ENCODE results near the gene METAP1D. TPM values are rescaled to one million over a fixed set of nuclear protein-coding genes. Genes with fewer than 3 reads are reported as not detected.

METAP1D gene
- total and polyA plus RNA-seq, 7 donors: 6.3 to 12.4 (median 10.0) TPM

DNA sequence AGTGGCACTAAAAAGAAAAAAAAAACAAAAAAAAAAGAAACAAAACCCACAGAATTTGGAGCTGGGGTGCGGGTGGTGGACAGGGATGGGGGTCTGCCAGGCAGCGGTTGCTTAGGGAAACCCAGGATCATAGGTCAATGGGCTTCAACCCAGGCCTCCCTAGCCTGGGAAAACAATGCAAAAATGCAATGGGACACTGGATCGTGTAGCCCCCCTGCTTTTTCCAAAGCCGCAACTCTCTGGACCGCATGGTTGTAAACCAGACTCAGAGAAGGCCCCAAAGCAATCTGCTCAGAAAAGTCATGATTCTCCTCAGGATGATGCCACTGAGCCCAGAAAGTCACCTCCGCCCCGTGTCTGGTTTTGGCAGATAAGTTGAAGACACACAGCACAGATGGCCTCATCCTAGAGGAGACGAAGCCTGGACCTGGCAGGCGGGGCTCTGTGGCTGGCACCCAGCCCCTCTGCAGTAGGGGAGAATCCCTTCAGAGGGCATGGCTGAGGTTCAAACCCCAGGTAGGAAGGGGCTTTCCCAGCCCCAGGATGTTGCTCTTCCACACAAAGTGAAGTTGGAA is 97.9 kb downstream of the METAP1D start:
- TF ChIP-seq, protein P1, sequence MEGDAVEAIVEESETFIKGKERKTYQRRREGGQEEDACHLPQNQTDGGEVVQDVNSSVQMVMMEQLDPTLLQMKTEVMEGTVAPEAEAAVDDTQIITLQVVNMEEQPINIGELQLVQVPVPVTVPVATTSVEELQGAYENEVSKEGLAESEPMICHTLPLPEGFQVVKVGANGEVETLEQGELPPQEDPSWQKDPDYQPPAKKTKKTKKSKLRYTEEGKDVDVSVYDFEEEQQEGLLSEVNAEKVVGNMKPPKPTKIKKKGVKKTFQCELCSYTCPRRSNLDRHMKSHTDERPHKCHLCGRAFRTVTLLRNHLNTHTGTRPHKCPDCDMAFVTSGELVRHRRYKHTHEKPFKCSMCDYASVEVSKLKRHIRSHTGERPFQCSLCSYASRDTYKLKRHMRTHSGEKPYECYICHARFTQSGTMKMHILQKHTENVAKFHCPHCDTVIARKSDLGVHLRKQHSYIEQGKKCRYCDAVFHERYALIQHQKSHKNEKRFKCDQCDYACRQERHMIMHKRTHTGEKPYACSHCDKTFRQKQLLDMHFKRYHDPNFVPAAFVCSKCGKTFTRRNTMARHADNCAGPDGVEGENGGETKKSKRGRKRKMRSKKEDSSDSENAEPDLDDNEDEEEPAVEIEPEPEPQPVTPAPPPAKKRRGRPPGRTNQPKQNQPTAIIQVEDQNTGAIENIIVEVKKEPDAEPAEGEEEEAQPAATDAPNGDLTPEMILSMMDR (IDR thresholded peaks at IDR 0.05): no peak
- Histone ChIP-seq H3K27ac (no peak overlapping the region), H3K4me3 (no peak overlapping the region), H3K36me3 (ENCODE audit: insufficient read depth in 1 of 2, low read depth in 1 of 2) (no peaks in the 10 kb centered on the region), H3K9me3 (no peaks in the 10 kb centered on the region), H3K4me1 (peaks cover 74% of the 10 kb centered on the region), H3K27me3 (ENCODE audit: insufficient read depth in 3 of 3, low read length in 2 of 3) (peaks cover 0 to 100% (median 78%) of the 10 kb centered on the region in 3 donors)
- 70 to 78% (median 71%) methylated on average over 9 of the region's 9 CpGs for WGBS, 3 donors
- intact Hi-C loops (cut with DNase I): loop anchor here in 1 of 2 donors (2.0 kb wide), 1 partner anchor 37 kb away; no protein-coding TSS in a partner anchor
- ATAC-seq: no peak
- DNase-seq: no peak

DNA sequence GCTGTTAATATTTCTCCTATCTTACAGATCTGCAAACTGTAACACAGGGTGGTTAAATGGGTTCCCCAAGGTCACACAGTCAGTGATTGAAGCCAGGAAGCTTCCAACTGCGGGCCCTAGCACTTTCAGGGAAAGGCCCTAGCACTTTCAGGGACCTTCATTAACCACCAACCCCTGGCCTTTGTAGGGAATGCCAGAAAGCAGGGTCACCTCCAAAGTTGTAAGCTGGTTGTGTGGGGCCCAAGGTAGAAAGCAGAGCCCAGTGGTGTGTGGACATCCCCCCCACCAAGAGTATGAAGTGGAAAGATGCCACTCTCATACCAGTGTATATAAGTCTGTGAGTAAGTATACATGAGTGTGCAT is 98.5 kb downstream of the METAP1D start:
- 87 to 94% (median 91%) methylated on average over 1 of the region's 1 CpG for WGBS, 3 donors

DNA sequence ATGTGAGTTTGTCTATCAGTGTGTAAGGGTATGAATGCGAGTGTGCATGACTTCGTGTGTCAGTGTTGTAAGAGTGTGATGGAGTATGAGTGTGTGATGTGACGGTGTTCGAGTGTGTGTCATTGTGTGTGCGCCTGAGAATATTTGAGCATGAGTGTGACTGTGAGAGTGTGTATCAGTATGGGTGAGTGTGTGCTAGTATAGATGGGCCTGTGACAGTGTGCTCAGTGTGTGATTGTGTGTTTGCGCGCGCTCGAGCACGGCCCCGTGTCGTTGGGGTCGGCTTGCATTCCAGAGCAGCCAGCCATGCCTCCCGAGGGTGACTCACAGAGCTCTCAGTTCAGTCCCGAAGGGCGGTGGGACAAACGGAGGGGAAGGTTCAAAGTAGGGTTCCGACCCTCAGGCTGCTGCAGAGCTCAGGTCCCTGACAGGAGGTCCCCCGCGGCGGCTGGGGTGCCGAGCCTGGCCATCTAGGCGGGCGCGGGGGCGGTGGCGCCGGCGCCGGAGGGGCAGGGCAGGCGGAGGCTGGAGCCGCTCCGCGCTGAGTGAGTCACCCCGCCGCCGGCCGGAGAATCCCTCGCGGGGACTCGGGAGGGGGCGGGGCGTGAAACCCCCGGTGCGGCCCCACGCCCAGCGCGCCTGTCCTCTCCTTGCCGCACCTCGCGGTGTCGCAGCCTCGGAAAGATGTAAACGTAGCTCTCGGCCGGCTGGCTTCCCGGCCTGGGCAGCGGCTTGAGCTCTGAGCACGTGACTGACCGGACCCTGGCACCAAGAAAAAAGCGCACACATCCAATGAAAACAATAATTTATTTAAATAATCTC is 99.1 kb downstream of the METAP1D start:
- Histone ChIP-seq H3K36me3 (ENCODE audit: insufficient read depth in 1 of 2, low read depth in 1 of 2) (no peaks in the 10 kb centered on the region), H3K9me3 (no peaks in the 10 kb centered on the region), H3K27me3 (ENCODE audit: insufficient read depth in 3 of 3, low read length in 2 of 3) (peaks cover 0 to 100% (median 81%) of the 10 kb centered on the region in 3 donors), H3K27ac (no peak overlapping the region), H3K4me3 (peak overlapping the region; percentile 53), H3K4me1 (peaks cover 79% of the 10 kb centered on the region)
- DNase-seq (peak; percentile 58 to 68), ATAC-seq (peak; percentile 40 to 54 (median 44))
- 9 to 11% (median 10%) methylated on average over 58 to 61 of the region's 61 CpGs for whole genome bisulfite sequencing, 3 donors
- intact Hi-C loops (cut with DNase I): no loop called here
- TF ChIP-seq, protein P1 (IDR thresholded peaks at IDR 0.05): no peak

More for the DNA sequence above, 98.5 kb downstream of the METAP1D start:
- DNase-seq (no peak), ATAC-seq (no peak)
- peaks cover 79% of the 10 kb centered on the region for H3K4me1 ChIP-seq
- no peak overlapping the region for H3K27ac ChIP-seq
- peak overlapping the region; percentile 53 for H3K4me3 ChIP-seq
- H3K9me3 ChIP-seq: no peaks in the 10 kb centered on the region
- no peaks in the 10 kb centered on the region for H3K36me3 ChIP-seq (ENCODE audit: insufficient read depth in 1 of 2, low read depth in 1 of 2)
- H3K27me3 ChIP-seq (ENCODE audit: insufficient read depth in 3 of 3, low read length in 2 of 3): peaks cover 0 to 100% (median 79%) of the 10 kb centered on the region in 3 donors
- intact Hi-C loops (cut with DNase I): no loop called here
- TF ChIP-seq, protein P1 (IDR thresholded peaks at IDR 0.05): no peak

DNA sequence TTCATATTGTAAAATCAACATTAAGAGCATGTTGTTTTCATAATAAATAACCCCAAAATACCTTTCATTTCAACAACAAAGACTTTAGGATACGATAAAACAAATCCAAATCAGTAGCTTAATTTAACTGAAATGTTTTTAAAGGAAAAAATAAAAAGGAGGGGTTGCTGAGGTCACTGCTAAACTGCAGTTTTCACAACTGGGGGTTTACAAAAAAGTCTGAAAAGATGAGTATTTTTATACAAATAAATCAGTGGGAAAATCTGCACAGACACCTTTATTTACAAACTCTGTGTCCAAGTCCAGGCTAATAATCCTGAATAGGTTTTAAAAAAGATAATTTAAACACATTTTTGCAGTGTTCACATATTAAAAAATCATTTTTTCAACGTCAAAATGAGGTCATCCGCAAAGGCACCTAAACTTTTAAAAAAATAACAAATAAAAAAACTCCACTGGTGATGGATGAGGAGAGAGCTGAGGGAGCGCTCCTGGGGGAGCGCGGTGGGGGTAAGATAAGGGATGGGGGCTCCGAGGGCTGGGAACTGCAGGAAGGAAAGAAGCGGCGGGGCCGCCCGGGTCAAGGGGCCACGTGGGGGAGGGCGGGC is 99.8 kb downstream of the METAP1D start:
- Histone ChIP-seq H3K36me3 (ENCODE audit: insufficient read depth in 1 of 2, low read depth in 1 of 2) (no peaks in the 10 kb centered on the region), H3K4me1 (peaks cover 73% of the 10 kb centered on the region), H3K9me3 (no peaks in the 10 kb centered on the region), H3K27ac (no peak overlapping the region), H3K4me3 (peak overlapping the region; percentile 53), H3K27me3 (ENCODE audit: insufficient read depth in 3 of 3, low read length in 2 of 3) (peaks cover 0 to 100% (median 81%) of the 10 kb centered on the region in 3 donors)
- no peak for ATAC-seq
- WGBS, 3 donors: 7 to 8% (median 7%) methylated on average over 13 of the region's 13 CpGs
- no peak for DNase-seq
- intact Hi-C loops (cut with DNase I): loop anchor here (5.0 to 10.0 kb wide), 5 partner anchors 97 to 505 kb away; partner anchors contain the start of gene HAT1 (in 1 of the 2)
- TF ChIP-seq, protein P1 (IDR thresholded peaks at IDR 0.05): no peak
